Renal cortical epithelial cell (primary cell): ENCODE measurements around the gene PPP1R3F. TPM values are rescaled to one million over a fixed set of nuclear protein-coding genes. Genes with fewer than 3 reads are reported as not detected.

ENCODE experiments used
- DNase-seq: peaks from one replicate; pipeline ENCODE4 v3.0.0-alpha.2; 2011; ENCODE audit warnings: low read depth
- total RNA-seq: library from RNA; depleted of rRNA; stranded (reverse); fragments of >200 nt; gene quantifications from 2 replicates; pipeline ENCODE4 v1.2.3, GENCODE V29; 2014

The PPP1R3F gene
- total RNA-seq, 1 donor from 2014 or later = 12.4 TPM

GRCh38 chrX:49249071-49249470 lies 20.5 kb upstream of the PPP1R3F start:
- no peak for DNase-seq

GRCh38 chrX:49249616-49250015 lies 20.0 kb upstream of the PPP1R3F start:
- no peak for DNase-seq

- DNase-seq = no peak
These were observed 19.5 kb upstream of the PPP1R3F start for GRCh38 chrX:49250066-49250465.

GRCh38 chrX:49250578-49250977 lies 19.0 kb upstream of the PPP1R3F start:
- no peak for DNase-seq

GRCh38 chrX:49251325-49251724 lies 18.3 kb upstream of the PPP1R3F start:
- DNase-seq = no peak

- no peak for DNase-seq
These were observed 15.0 kb upstream of the PPP1R3F start for GRCh38 chrX:49254639-49255038.

- DNase-seq = no peak
These were observed 13.2 kb upstream of the PPP1R3F start for GRCh38 chrX:49256268-49256995.

- no peak for DNase-seq
These were observed 12.4 kb upstream of the PPP1R3F start for GRCh38 chrX:49257074-49257790.

GRCh38 chrX:49257846-49258748 lies 11.5 kb upstream of the PPP1R3F start:
- no peak for DNase-seq

GRCh38 chrX:49258749-49259124 lies 10.9 kb upstream of the PPP1R3F start:
- no peak for DNase-seq

- DNase-seq = no peak
These were observed 9.2 kb upstream of the PPP1R3F start for GRCh38 chrX:49260221-49260985.

GRCh38 chrX:49262603-49263002 lies 7.0 kb upstream of the PPP1R3F start:
- DNase-seq = no peak

GRCh38 chrX:49263631-49264030 lies 6.0 kb upstream of the PPP1R3F start:
- DNase-seq = no peak

GRCh38 chrX:49264460-49264859 lies 5.1 kb upstream of the PPP1R3F start, which contains the start of gene FOXP3:
TSS of gene FOXP3 (minus strand) at chrX:49264710. CDS start at chrX:49258505, 6,205 bp downstream.
- no peak for DNase-seq

GRCh38 chrX:49266523-49267445 lies 2.8 kb upstream of the PPP1R3F start:
- no peak for DNase-seq

GRCh38 chrX:49268702-49269009 lies 937 bp upstream of the PPP1R3F start:
- DNase-seq = no peak

GRCh38 chrX:49269010-49269766 lies 405 bp upstream of the PPP1R3F start:
- peak; percentile 94 for DNase-seq

- no peak for DNase-seq
These were observed 792 bp downstream of the PPP1R3F start for GRCh38 chrX:49270249-49270921.

- DNase-seq = no peak
These were observed 1.7 kb downstream of the PPP1R3F start for GRCh38 chrX:49271341-49271740.
